Fibroblast of skin of left biceps (primary cell): Measurements from ENCODE around the gene CD7.

Experiments used
- DNase-seq, 2 experiments: peaks; one replicate each; pipeline ENCODE4 v3.0.0-alpha.2; 2013; ENCODE audit warnings: low read depth in 2 of 2

CD7 gene

DNA sequence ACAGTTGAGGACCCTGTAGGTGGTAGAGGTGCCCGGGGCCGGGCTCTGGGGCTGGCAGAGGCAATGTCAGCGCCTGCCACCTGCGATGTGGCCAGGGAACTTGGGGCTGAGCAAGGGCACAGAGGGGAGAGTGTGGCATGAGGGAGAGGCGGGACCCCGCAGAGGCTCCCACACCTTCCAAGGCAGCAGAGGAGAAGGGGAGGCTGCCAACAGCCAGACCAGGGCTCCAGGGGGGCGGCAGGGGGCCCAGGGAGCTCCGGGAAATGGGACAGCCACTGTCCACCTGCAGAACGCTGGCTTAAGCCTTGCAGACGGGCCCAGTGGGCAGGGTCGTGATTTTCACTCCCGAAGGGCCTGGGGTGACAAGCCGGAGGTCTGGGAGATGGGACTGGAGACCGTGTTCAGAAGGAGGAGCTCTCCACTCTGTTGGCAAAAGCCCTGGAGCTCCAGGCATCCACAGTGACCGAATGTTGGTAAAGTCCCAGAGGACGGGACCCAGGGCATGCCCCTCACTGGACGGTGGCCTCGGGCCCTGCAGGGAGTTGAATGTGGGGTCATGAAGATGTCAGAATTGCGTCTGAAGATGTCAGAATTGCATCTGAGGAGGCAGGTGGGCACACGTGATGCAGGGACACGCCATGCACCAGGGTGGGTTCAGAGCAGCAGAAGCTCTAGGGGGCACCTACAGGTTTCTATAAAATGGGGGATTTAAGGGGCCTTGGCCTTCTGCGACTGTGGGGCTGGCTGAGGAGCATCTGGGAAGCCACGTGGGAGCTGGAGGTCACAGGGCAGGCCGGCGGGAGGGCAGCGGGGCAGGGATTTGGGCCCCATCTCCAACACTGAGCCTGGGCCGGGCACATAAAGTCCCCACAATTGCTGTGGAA lies 18.6 kb downstream of the CD7 start:
- DNase-seq = no peak

DNA sequence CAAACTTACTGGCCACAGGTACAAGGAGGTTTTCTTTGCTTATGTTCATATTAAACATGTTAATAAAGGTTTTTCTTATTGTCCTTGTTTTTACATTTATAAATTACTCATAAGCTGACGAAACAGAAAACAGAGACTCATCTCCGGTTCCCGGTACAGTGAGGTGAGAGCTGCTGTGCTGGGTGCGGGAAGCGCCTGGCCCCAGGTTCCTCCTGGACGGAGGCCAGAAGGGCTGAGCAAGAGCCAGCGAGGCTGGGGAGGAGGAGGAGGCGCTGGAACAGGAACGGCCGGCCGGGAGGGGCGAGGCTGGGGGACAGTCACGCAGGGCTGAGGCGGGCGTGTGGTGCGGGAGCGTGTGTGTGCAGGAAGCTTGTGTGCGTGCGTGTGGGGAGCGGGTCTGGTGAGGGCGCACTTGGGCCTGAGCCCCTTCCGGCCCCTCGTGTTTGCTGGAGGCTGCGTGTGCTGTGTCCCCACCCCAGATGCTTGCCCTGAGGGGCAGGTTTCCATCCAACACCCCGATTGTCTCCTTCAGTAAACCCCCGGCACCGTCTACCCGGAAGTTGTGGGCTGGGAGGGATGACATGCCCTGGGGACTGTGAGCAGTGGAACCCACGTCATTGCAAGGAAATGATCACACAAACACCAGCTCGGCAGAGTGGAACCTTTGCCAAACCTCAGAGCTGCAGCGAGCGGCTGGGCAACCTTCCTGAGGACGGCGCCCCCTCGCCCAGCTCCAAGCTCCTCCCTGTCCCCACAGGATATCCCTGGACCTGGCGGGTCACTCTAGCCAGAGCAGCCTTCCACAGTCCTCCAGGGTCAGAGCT lies 19.5 kb downstream of the CD7 start:
- DNase-seq = peak; percentile 64 to 67

DNA sequence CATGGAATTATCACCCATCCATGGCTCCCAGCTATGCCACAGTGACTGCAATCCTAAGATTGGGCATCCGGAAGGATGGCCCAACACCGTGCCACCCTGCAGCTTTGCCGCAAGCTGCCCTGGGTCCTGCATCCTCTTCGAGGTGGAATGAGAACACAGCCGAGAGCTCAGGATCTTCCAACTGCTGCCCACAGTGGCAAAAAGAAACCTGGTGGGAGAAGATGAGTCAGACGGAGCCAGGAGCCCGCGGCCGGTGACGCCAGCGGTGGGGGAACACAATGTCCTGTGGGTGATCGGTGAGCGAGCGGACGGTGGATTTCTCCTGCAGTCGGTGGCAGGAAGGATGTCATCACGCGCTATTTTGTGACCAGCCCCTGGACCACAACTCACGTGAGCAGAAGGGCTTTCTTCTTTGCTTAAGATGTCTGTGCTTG lies 20.1 kb downstream of the CD7 start:
- DNase-seq = no peak

DNA sequence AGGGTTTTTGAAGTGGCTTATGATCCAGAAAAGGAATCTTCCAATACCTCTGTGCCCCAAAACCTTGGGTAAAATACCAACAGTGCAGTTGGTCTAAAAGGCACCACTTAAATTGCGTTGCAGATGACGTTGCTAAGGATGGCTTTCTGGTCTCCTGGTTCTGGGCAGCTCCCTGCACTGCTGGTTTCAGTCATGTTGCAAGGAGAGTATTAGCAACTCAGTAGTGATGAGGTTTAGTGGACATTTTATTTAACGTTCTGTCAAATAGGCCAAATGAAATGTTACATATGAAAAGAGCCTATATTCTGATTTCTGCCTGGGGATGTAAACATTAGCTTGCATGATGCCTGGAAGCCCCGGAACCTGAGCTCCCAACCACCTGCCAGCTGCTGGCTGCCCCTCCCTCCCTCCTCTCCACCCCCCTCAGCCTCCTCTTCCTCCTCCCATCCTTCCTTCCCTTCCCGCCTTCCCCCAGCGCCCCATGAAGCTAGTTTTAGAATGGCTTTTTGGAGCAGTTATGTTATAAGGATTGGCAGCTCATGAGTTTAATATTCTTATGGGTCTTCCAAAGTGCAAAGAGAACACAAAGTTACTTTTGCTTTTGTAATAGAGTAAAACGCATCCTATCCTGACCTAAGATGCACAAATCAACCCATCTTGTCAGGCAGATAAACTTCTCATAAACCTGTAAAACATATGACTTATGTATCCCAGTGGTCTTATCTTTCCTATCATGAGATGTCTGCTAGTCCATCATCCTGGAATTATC lies 20.7 kb downstream of the CD7 start:
- DNase-seq = no peak

DNA sequence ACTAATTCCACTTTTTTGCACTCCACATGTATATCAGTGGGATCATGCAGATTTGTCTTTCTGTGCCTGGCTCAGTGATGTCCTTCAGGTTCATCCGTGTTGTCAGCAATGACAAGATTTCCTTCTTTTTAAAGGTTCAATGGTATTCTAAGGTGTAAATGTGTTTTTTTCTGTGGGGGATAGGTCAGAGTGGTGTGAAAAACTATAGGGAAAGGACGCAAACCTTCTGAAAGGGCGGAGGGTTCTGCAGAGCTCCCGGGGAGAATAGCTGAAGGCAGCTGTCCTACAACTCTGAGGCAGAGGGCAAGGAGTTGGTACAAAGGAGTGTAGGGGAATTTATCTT lies 22.0 kb downstream of the CD7 start:
- DNase-seq = no peak

DNA sequence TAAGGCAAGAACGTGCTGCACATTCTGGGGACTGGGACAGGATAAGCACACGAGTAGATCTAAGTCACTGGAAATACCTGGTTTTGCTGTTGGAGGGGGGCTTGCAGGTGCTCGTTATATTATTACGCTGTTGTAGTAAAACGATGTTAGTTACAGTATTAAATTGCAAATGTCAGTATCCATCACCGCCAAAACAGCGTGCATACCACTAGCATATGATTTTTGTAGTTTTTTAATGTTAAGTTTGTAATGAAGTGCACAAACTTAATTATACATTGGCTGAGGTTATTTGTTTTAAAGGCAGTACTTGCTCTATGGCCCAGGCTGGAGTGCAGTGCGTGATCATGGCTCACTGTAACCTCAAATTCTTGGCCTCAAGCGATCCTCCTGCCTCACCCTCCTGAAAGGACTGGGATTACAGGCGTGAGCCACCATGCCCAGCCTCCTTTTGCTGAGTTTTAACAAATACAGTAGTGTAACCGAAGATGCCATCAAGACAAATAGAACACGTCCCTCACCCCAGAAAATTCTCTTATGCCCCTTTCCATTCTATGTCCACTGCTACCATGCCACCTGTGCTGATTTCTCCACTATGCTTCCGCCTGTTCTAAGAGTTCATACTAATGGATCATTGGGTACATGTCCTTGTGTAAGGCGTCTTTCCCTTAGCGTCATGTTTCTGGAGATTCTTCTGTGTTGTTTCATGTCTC lies 23.2 kb downstream of the CD7 start:
- DNase-seq = no peak

DNA sequence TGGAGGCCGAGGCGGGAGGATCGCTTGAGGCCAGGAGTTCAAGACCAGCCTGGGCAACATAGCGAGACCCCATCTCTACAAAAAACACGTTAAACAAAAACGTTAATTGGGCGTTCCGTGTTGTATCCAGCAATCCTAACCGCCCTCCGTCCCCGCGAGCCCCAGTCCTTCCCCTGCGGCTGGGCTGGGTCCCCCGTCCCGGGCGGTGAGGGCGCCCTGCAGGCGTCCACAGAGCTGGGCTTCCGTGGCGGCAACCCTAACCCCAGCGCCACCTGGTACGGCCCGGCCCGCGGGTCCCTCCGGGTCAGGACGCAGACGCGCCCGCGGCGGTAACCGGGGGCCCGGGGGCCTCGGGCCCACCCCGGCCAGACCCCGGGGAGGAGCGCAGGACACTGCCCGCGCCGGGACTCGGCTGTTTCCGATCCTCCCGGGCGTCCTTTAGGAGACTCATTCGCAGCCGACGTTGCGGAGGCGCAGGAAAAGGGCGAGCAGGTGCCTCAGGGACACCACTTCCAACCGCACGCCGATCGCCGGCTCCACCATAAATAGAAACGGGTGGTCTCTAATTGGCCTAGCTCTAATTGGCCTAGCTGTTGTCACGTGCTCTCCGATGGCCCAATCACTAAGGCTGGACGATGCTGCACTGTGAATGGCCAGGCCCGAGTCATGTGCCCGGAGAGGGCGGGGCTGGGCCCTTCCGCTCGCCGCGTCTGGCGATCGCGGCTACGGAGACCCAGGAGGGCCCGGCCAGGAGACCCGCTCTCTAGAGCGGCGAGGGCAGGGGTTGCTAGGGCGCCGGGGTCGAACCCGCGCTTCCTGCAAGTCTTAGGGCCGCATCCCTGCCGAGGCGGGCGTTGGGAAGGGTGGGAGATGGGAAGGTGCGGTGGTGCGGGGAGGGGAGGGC lies 24.9 kb downstream of the CD7 start:
- DNase-seq = peak; percentile 95

DNA sequence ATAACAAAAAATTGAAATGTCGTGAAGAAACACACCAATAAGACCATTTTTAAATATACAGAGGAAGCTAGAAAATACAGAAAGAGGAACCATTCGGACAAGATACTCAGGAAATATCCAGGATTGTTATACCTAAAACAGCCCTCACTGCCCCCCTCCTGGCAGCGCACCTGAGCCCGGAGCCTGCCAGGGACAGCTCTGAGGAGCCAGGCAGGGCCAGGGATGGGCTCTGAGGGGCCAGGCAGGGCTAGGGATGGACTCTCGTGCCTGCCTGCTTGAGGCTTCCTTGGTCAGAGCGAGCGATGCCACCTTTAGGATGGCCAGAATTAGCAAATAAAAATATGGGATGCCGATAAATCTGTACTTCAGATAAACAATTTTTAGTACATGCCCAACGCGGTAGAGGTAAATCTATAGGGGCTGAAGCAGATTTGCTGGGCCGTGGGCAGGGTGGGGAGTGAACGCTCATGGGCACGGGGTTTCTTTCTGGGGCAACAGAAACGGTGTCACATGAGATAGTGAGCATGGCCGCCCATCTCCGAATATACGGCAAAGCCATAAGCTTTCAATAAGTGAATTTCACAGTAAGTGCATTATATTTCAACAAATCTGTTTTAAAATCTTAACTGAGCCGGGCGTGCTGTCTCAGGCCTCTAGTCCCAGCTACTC lies 25.7 kb downstream of the CD7 start:
- DNase-seq = no peak

DNA sequence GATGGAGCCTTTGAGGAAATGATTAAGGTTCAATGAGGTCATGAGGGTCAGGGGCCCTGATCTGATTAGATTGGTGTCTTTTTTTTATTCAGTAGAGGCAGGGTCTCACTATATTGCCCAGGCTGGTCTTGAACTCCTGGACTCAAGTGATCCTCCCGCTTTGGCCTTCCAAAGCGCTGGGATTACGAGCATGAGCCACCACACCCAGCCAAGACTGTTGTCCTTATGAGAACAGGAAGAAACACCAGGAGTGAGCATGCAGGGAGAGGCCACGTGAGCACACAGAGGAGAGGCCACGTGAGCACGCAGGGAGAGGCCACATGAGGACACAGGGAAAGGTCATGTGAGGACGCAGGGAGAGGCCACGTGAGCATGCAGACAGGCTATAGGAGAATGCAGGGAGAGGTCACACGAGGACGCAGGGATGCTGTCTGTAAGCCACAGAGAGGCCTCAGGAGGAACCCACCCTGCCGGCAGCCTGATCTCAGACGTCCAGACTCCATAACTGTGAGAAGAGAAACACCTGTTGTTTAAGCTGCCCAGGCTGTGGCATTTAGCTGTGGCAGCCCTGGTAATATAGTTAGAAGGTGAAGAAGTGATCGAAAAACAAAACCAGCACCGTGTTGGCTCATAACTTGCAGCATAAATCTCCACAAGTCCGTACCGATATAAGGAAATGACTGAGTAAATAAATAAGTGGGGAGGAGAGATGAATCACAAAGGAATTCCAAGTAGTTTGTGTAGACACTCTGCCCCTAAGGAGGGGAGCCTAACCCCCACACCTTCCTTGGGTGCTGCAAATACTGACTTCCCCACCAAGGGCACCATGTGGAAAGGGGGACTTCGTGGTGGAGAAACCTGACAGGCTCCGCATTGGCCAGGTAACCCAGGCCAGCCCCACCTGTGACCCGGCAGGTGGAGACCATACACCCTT lies 29.3 kb downstream of the CD7 start:
- DNase-seq = no peak

DNA sequence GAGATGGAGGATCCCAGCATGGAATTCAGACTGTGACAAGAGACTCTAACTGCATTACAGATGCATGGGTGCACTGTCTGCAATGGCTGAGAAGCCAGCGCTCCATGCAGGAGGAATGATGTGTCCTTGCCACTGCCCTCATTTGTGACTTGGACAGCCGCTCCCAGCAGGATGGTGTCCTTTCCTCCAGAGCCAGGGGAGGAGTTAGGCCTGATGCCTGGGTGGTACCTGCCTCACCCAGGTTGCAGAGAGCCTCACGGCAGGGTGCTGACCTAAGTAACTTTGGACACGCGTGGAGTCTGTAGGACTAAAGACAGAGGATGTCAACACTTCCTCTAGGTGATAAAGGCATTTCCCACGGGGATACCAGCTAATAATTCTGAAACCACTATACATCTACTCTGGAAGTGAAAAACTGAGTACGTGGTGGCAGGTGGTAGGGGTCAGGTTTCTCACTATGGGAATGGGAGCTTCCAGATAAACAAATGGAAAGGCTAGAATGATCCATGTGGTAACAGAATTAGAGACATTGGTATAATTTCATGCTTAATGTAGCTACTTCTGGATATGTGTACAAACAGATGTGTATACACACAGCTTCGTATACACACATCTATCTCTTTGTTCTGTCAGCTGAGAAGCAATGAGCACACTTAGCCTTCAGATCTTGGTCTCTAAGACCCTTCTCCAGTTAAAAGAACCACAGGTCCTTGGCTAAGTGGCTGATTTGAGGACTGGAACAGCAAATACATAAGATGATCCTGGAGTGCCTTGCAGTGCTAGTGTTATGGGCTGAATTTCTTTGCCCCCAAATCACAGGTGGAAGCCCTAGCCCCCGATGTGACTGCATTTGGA lies 30.2 kb downstream of the CD7 start:
- DNase-seq = no peak

DNA sequence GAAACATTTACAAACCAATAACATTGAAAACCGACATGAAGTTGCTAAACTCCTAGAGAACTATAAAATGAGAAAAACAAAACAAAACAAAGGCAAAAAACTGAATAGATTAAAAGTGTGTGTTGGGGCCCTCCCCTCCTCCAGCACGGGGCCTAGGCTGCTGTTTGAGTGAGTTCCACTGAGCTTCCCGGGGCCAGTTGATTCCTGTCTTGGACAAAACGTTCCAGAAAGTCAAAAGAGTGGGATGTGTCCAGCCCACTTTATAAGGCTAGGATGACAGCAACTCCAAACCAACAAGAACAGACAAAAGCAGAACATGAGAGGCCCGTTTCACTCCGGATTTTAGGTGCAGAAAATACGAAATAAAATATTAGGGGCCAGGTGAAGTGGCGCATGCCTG lies 32.3 kb downstream of the CD7 start:
- no peak for DNase-seq

DNA sequence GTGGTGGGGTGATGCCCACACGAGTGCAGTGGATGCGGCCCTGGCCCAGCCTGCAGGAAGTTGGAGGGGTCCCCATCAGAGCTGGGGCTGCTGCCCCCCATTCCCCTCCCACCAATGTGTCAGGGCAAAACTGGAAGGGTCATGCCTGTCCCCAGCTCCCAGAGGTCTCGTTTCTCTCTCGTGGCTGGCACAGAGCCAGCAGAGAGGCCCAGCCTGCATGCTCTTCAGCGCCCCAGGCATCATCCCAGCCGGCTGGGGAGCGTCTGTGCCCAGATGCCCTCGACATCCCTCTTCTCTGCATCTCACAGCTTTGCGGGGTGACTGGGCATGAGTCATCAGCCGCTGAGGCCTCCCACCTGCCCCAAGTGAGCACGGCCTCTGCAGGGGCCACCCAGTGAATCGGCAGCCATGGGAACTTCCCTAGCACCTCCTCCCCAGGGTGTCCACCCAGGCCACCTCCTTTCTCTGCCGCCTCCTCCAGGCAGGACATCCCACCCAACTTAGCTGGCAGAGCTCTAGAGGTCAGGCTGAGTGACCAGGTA lies 34.1 kb downstream of the CD7 start:
- DNase-seq = no peak

DNA sequence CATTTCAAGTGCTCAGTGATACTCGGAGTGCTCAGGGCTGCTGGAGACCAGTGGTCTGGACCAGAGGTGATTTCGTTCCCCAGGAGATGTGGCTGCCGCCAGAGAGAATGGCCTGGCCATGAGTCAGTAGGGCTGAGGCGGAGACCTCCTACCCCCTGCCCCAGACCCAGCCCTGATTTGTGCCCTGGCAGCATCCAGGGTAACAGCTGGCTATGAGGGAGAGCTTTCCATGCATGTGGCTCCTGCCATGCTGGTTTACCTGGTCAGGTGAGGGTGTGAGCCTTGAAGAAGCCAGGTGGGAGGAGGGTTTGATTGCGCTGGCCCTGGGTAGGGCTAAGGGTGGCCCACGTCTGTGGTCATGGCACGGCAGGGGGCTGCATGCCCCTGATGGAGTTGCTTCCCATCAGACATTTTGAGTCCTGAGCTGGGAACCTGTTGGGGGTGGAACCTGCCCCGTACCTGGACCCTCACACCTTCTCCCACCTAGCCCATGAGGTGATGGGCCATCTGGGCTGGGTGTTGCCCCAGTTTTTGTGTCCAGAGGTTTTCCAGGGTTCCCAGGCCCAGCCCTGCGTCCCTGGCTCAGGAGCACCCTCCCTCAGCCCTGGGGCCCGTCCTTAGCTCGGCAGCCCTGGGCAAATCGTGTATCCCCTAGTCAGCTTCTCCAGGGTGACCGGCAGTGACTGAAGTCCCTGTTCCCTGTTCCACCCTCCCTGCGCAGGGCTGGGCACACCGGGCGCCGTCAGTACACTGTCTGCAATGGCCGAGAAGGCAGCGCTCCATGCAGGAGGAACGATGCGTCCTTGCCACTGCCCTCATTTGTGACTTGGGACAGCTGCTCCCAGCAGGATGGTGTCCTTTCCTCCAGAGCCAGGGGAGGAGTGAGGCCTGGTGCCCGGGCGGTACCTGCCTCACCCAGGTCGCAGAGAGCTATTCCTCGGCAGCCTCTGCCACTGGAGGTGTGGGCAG lies 34.9 kb downstream of the CD7 start:
- no peak for DNase-seq

DNA sequence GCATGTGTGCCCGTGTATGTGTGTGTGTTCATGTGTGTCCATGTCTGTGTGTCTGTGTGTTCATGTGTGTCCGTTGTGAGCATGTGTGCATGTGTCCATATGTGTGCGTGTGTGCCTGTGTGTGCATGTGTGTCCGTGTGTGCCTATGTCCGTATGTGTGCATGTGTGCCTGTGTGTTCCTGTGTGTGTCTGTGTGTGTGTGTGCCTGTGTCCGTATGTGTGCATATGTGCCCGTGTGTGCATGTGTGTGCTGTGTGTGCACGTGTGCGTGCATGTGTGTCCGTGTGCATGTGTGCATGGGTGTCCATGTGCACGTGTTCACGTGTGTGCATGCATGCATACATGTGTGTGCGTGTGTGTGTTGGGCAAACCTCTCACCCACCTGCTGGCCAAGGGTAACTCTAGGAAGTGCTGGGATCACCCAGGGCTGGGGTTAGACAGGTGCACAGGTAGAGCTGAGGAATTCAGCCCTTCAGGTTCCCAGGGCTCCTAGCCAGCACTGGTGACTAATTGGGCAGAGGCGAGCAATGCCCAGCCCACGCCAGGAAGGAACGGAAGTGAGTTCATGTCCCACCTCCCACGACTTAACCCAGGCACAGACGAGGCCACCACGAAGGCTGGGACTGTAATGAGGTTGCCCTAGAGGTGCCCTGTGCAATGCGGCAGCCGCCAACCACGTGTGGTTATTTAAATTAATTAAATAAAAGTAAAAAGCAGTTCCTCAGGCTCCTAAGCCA lies 35.7 kb downstream of the CD7 start:
- DNase-seq = no peak

DNA sequence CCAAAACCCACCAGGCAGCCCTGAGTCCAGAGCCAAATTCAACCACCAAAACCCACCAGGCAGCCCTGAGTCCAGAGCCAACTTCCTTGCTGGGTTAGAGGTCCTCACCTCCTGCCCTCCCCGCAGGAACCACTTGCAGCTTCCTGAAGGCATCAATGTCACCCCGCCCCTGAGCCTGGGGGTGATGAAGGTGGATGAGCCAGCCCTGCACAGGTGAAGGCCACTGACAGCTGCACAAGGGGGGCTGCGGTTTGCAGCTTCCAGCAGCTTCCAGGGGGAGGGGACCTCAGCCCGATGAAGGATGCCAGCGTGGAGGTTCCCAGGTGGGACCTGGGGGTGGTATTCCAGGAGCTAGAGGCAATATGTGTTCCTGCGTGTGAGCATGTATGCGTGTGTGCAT lies 36.3 kb downstream of the CD7 start:
- DNase-seq = no peak

DNA sequence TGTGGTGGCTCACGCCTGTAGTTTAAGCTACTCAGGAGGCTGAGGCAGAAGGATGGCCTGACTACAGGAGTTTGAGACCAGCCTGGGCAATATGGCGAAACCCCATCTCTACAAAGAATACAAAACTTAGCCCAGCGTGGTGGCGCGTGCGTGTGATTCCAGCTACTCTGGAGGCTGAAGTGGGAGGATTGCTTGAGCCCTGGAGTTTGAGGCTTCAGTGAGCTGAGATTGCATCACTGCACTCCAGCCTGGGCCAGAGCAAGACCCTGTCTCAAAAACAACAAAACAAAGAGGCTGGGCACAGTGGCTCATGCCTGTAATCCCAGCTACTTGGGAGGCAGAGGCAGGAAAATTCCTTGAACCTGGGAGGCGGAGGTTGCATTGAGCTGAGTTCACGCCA lies 36.9 kb downstream of the CD7 start:
- DNase-seq = no peak
